Measurements from ENCODE around the gene UBA3. TPM values are rescaled to one million over a fixed set of nuclear protein-coding genes. Genes with fewer than 3 reads are reported as not detected.

The UBA3 gene
- total RNA-seq, 4 donors from 2014 or later, result 39.5 to 72.3 (median 46.1) TPM

GRCh38 chr3:69115731-69116130 lies 35.6 kb upstream of the UBA3 start:
- TF ChIP-seq CTCF (IDR thresholded peaks at IDR 0.05) (no peak), EP300 (IDR thresholded peaks at IDR 0.05) (no peak), POLR2AphosphoS5 (IDR thresholded peaks at IDR 0.05) (no peak), POLR2A (IDR thresholded peaks at IDR 0.05; ENCODE audit: low read depth) (no peak)
- intact Hi-C loops (cut with DNase I), result no loop called here
- H3K36me3 ChIP-seq, result peaks cover 0 to 3% (median 0%) of the 10 kb centered on the region in 4 donors
- H3K4me1 ChIP-seq, result peaks cover 0 to 4% (median under 1%) of the 10 kb centered on the region in 4 donors
- no peak overlapping the region for H3K4me3 ChIP-seq
- H3K27me3 ChIP-seq, result no peaks in the 10 kb centered on the region
- no peak overlapping the region for H3K27ac ChIP-seq (replicated peaks in 1 of 4)
- no peak for DNase-seq (ENCODE audit: extremely low spot score)
- WGBS, result 51% methylated on average over 2 of the region's 2 CpGs
- no peaks in the 10 kb centered on the region for H3K9me3 ChIP-seq

- DNase-seq (ENCODE audit: extremely low spot score), result no peak
- H3K27me3 ChIP-seq, result no peaks in the 10 kb centered on the region
- H3K9me3 ChIP-seq, result no peaks in the 10 kb centered on the region
- no peak for TF ChIP-seq POLR2AphosphoS5 (IDR thresholded peaks at IDR 0.05)
- no peak for TF ChIP-seq EP300 (IDR thresholded peaks at IDR 0.05)
- no peak for TF ChIP-seq CTCF (IDR thresholded peaks at IDR 0.05)
- TF ChIP-seq POLR2A (IDR thresholded peaks at IDR 0.05; ENCODE audit: low read depth), result no peak
- no peak overlapping the region for H3K27ac ChIP-seq (replicated peaks in 1 of 4)
- no peak overlapping the region for H3K4me3 ChIP-seq
- intact Hi-C loops (cut with DNase I), result no loop called here
- peaks cover 0 to 4% (median 0%) of the 10 kb centered on the region in 4 donors for H3K4me1 ChIP-seq
- WGBS, result 61% methylated on average over 3 of the region's 3 CpGs
- H3K36me3 ChIP-seq, result peaks cover 0 to 3% (median 0%) of the 10 kb centered on the region in 4 donors
Measured at GRCh38 chr3:69113536-69113935, 33.4 kb upstream of the UBA3 start.

GRCh38 chr3:69110941-69111546 lies 30.9 kb upstream of the UBA3 start:
- WGBS, result 67% methylated on average over 1 of the region's 1 CpG
- DNase-seq (ENCODE audit: extremely low spot score), result no peak
- Histone ChIP-seq H3K27me3 (no peaks in the 10 kb centered on the region), H3K36me3 (peaks cover 0 to 11% (median 0%) of the 10 kb centered on the region in 4 donors), H3K4me1 (peaks cover 4 to 10% (median 7%) of the 10 kb centered on the region in 4 donors), H3K9me3 (no peaks in the 10 kb centered on the region), H3K4me3 (no peak overlapping the region), H3K27ac (replicated peaks in 1 of 4) (no peak overlapping the region)
- no peak for TF ChIP-seq CTCF (IDR thresholded peaks at IDR 0.05)
- TF ChIP-seq POLR2A (IDR thresholded peaks at IDR 0.05; ENCODE audit: low read depth), result no peak
- no peak for TF ChIP-seq POLR2AphosphoS5 (IDR thresholded peaks at IDR 0.05)
- TF ChIP-seq EP300 (IDR thresholded peaks at IDR 0.05), result no peak
- intact Hi-C loops (cut with DNase I), result no loop called here

GRCh38 chr3:69108811-69109210 lies 28.6 kb upstream of the UBA3 start:
- no peak overlapping the region for H3K4me3 ChIP-seq
- H3K36me3 ChIP-seq, result peaks cover 0 to 28% (median 9%) of the 10 kb centered on the region in 4 donors
- 79% methylated on average over 5 of the region's 5 CpGs for WGBS
- intact Hi-C loops (cut with DNase I), result no loop called here
- H3K9me3 ChIP-seq, result no peaks in the 10 kb centered on the region
- no peak for DNase-seq (ENCODE audit: extremely low spot score)
- H3K27ac ChIP-seq (replicated peaks in 1 of 4), result no peak overlapping the region
- no peaks in the 10 kb centered on the region for H3K27me3 ChIP-seq
- H3K4me1 ChIP-seq, result peaks cover 23 to 31% (median 28%) of the 10 kb centered on the region in 4 donors
- TF ChIP-seq EP300 (IDR thresholded peaks at IDR 0.05), result no peak
- TF ChIP-seq POLR2A (IDR thresholded peaks at IDR 0.05; ENCODE audit: low read depth), result no peak
- TF ChIP-seq POLR2AphosphoS5 (IDR thresholded peaks at IDR 0.05), result no peak
- TF ChIP-seq CTCF (IDR thresholded peaks at IDR 0.05), result no peak

GRCh38 chr3:69107841-69108240 lies 27.7 kb upstream of the UBA3 start:
- no peak for TF ChIP-seq CTCF (IDR thresholded peaks at IDR 0.05)
- no peak for TF ChIP-seq POLR2AphosphoS5 (IDR thresholded peaks at IDR 0.05)
- TF ChIP-seq EP300 (IDR thresholded peaks at IDR 0.05), result no peak
- no peak for TF ChIP-seq POLR2A (IDR thresholded peaks at IDR 0.05; ENCODE audit: low read depth)
- Histone ChIP-seq H3K4me3 (no peak overlapping the region), H3K36me3 (peaks cover 0 to 38% (median 19%) of the 10 kb centered on the region in 4 donors), H3K4me1 (peaks cover 23 to 31% (median 29%) of the 10 kb centered on the region in 4 donors), H3K9me3 (no peaks in the 10 kb centered on the region), H3K27ac (replicated peaks in 1 of 4) (no peak overlapping the region), H3K27me3 (no peaks in the 10 kb centered on the region)
- no peak for DNase-seq (ENCODE audit: extremely low spot score)
- intact Hi-C loops (cut with DNase I), result no loop called here
- 82% methylated on average over 5 of the region's 5 CpGs for WGBS
